ENCODE results near the gene RCOR2. TPM values are rescaled to one million over a fixed set of nuclear protein-coding genes. Genes with fewer than 3 reads are reported as not detected.

Gene RCOR2
- total and polyA plus RNA-seq, 2 of the 13 experiments (the other 11 are each of a cell fraction or from before 2014, with no cell fraction given), result 8.3 to 8.5 TPM

DNA sequence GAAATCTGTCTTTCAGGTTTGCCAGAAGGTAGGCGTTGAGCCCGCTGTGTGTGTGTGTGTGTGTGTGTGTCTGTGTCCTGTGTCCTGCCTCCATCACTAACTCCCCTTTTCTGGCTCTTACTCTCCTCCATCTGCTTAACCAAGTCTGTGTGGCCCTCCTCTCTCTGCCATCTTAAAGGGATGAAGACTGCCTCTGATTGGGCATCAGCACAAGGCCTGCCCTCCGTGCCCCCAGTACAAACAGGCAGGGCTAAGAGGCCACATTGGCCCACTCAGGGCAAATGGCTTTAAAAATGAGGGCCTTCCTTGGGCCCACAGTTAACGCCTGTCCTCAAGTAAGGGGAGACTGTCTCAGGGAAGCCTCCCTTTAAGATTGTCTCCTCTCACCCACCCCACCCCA, 10.9 kb downstream of the RCOR2 start (continued):
- TF ChIP-seq, protein P1, sequence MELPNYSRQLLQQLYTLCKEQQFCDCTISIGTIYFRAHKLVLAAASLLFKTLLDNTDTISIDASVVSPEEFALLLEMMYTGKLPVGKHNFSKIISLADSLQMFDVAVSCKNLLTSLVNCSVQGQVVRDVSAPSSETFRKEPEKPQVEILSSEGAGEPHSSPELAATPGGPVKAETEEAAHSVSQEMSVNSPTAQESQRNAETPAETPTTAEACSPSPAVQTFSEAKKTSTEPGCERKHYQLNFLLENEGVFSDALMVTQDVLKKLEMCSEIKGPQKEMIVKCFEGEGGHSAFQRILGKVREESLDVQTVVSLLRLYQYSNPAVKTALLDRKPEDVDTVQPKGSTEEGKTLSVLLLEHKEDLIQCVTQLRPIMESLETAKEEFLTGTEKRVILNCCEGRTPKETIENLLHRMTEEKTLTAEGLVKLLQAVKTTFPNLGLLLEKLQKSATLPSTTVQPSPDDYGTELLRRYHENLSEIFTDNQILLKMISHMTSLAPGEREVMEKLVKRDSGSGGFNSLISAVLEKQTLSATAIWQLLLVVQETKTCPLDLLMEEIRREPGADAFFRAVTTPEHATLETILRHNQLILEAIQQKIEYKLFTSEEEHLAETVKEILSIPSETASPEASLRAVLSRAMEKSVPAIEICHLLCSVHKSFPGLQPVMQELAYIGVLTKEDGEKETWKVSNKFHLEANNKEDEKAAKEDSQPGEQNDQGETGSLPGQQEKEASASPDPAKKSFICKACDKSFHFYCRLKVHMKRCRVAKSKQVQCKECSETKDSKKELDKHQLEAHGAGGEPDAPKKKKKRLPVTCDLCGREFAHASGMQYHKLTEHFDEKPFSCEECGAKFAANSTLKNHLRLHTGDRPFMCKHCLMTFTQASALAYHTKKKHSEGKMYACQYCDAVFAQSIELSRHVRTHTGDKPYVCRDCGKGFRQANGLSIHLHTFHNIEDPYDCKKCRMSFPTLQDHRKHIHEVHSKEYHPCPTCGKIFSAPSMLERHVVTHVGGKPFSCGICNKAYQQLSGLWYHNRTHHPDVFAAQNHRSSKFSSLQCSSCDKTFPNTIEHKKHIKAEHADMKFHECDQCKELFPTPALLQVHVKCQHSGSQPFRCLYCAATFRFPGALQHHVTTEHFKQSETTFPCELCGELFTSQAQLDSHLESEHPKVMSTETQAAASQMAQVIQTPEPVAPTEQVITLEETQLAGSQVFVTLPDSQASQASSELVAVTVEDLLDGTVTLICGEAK (IDR thresholded peaks at IDR 0.05), result no peak
- TF ChIP-seq, protein P1 (CRISPR knock-in tag; IDR thresholded peaks at IDR 0.05), result no peak
- TF ChIP-seq ZNF674 (CRISPR knock-in tag; IDR thresholded peaks at IDR 0.05; ENCODE audit: low read depth) (no peak), ETV6 (CRISPR knock-in tag; conservative IDR thresholded peaks at IDR 0.05) (no peak), BHLHE40 (IDR thresholded peaks at IDR 0.05; ENCODE audit: low read length) (no peak), PAF1 (CRISPR knock-in tag; IDR thresholded peaks at IDR 0.05) (no peak), REL (CRISPR knock-in tag; conservative IDR thresholded peaks at IDR 0.05) (no peak)

Measured in HepG2 (cell line).